Trophoblast cell (in vitro differentiated cells and primary cell): ENCODE results near the gene HSBP1.

Experiments used
- DNase-seq, 2 donors: peaks; one replicate each; pipeline ENCODE4 v3.0.0-alpha.2; 2016
- H2AFZ ChIP-seq: 2 replicates; pipeline ENCODE4 v1.6.1; 2013; ENCODE audit warnings: low read length, moderate library complexity, mild to moderate bottlenecking; ENCODE audit not compliant: insufficient read depth, poor library complexity
- H2AK5ac ChIP-seq: 2 replicates; pipeline ENCODE4 v1.6.1; 2013; ENCODE audit warnings: mild to moderate bottlenecking, low read length
- H2BK120ac ChIP-seq: 2 replicates; pipeline ENCODE4 v1.6.1; 2013; ENCODE audit warnings: low read length, mild to moderate bottlenecking, moderate library complexity; ENCODE audit not compliant: insufficient read depth, poor library complexity
- H2BK12ac ChIP-seq: 2 replicates; pipeline ENCODE4 v1.6.1; 2013; ENCODE audit warnings: mild to moderate bottlenecking, low read length, moderate library complexity
- H2BK5ac ChIP-seq: 2 replicates; pipeline ENCODE4 v1.6.1; 2013; ENCODE audit warnings: low read length, low read depth, moderate library complexity, mild to moderate bottlenecking; ENCODE audit not compliant: poor library complexity
- H3K14ac ChIP-seq: 2 replicates; pipeline ENCODE4 v1.6.1; 2013; ENCODE audit warnings: mild to moderate bottlenecking, low read length
- H3K18ac ChIP-seq: 2 replicates; pipeline ENCODE4 v1.6.1; 2013; ENCODE audit warnings: mild to moderate bottlenecking, low read length
- H3K23ac ChIP-seq: 2 replicates; pipeline ENCODE4 v1.6.1; 2013; ENCODE audit warnings: low read length
- H3K27ac ChIP-seq: 2 replicates; pipeline ENCODE4 v1.5.1; 2013; ENCODE audit warnings: low read depth, mild to moderate bottlenecking, inconsistent platforms, low read length, moderate library complexity
- H3K27me3 ChIP-seq: 2 replicates; pipeline ENCODE4 v1.6.1; 2013; ENCODE audit warnings: inconsistent platforms, mild to moderate bottlenecking, low read length, moderate library complexity; ENCODE audit not compliant: insufficient read depth
- H3K36me3 ChIP-seq, 2 experiments: 1 replicate in 1 of 2; 2 replicates in 1 of 2; pipeline ENCODE4 v1.6.1; 2013; ENCODE audit warnings: low read length in 2 of 2, mild to moderate bottlenecking in 2 of 2, moderate library complexity in 1 of 2; ENCODE audit not compliant: insufficient read depth in 2 of 2, control insufficient read depth in 1 of 2
- H3K4ac ChIP-seq: 2 replicates; pipeline ENCODE4 v1.6.1; 2013; ENCODE audit warnings: low read depth, mild to moderate bottlenecking, low read length, moderate library complexity
- H3K4me1 ChIP-seq, 2 experiments: 1 replicate in 1 of 2; 2 replicates in 1 of 2; pipeline ENCODE4 v1.6.1; 2013; ENCODE audit warnings: low read length in 2 of 2, mild to moderate bottlenecking in 2 of 2, moderate library complexity in 1 of 2; ENCODE audit not compliant: insufficient read depth in 2 of 2, control insufficient read depth in 1 of 2
- H3K4me2 ChIP-seq: 2 replicates; pipeline ENCODE4 v1.6.1; 2013; ENCODE audit warnings: inconsistent platforms, mild to moderate bottlenecking, low read length, moderate library complexity
- H3K4me3 ChIP-seq: 2 replicates; pipeline ENCODE4 v1.5.1; 2013; ENCODE audit warnings: mild to moderate bottlenecking, low read depth, low read length, inconsistent platforms
- H3K79me1 ChIP-seq: one replicate; pipeline ENCODE4 v1.6.1; 2013; ENCODE audit warnings: low read length
- H3K79me2 ChIP-seq: 2 replicates; pipeline ENCODE4 v1.6.1; 2013; ENCODE audit warnings: low read length, mild to moderate bottlenecking; ENCODE audit not compliant: control insufficient read depth, insufficient read depth, poor library complexity
- H3K9ac ChIP-seq: 2 replicates; pipeline ENCODE4 v1.6.1; 2013; ENCODE audit warnings: mild to moderate bottlenecking, low read length
- H3K9me3 ChIP-seq: 2 replicates; pipeline ENCODE4 v1.6.1; 2013; ENCODE audit warnings: low read depth, mild to moderate bottlenecking, control low read depth, inconsistent platforms, low read length; ENCODE audit not compliant: insufficient read depth
- H4K12ac ChIP-seq: 2 replicates; pipeline ENCODE4 v1.6.1; 2013; ENCODE audit warnings: low read depth, mild to moderate bottlenecking, low read length, moderate library complexity
- H4K8ac ChIP-seq: 2 replicates; pipeline ENCODE4 v1.6.1; 2013; ENCODE audit warnings: low read depth, mild to moderate bottlenecking, low read length, moderate library complexity
- H4K91ac ChIP-seq: one replicate; pipeline ENCODE4 v1.6.1; 2013; ENCODE audit warnings: low read depth, mild to moderate bottlenecking, low read length, moderate library complexity
- WGBS: extraction: QIAGEN DNeasy Blood & Tissue Kit; methylation state at CpG from one replicate; pipeline ENCODE4 v1.1.7; 2013; ENCODE audit warnings: missing lambda C conversion rate; ENCODE audit not compliant: insufficient read length, insufficient coverage; ENCODE audit errors: extremely low coverage; 5-methylcytosine and 5-hydroxymethylcytosine counted together

HSBP1 gene

GRCh38 chr16:83807327-83807709, 460 bp upstream of the HSBP1 start:
- H3K23ac ChIP-seq: no peak overlapping the region
- no peak overlapping the region for H2BK5ac ChIP-seq
- H3K79me2 ChIP-seq: peaks cover 13% of the 10 kb centered on the region
- peaks cover 0 to 1% of the 10 kb centered on the region in 2 experiments for H3K36me3 ChIP-seq
- H3K4me1 ChIP-seq: peaks cover 5 to 9% of the 10 kb centered on the region in 2 experiments
- no peak overlapping the region for H2AK5ac ChIP-seq
- H2BK120ac ChIP-seq: no peak overlapping the region
- no peak overlapping the region for H3K4ac ChIP-seq
- H2BK12ac ChIP-seq: no peak overlapping the region
- no peak overlapping the region for H3K27ac ChIP-seq
- no peak for DNase-seq
- peaks cover 5% of the 10 kb centered on the region for H3K79me1 ChIP-seq
- H3K4me3 ChIP-seq: no peak overlapping the region
- H3K9ac ChIP-seq: no peak overlapping the region
- WGBS: no CpG with 5 or more reads among the region's 8 CpGs
- no peaks in the 10 kb centered on the region for H3K9me3 ChIP-seq
- peak overlapping the region; percentile 48 for H3K4me2 ChIP-seq
- H3K27me3 ChIP-seq: no peaks in the 10 kb centered on the region
- peak overlapping the region; percentile 75 for H2AFZ ChIP-seq
- H4K12ac ChIP-seq: peak overlapping the region; percentile 50
- no peak overlapping the region for H3K18ac ChIP-seq
- no peak overlapping the region for H3K14ac ChIP-seq
- H4K8ac ChIP-seq: peak overlapping the region; percentile 79
- H4K91ac ChIP-seq: peak overlapping the region; percentile 47

DNA sequence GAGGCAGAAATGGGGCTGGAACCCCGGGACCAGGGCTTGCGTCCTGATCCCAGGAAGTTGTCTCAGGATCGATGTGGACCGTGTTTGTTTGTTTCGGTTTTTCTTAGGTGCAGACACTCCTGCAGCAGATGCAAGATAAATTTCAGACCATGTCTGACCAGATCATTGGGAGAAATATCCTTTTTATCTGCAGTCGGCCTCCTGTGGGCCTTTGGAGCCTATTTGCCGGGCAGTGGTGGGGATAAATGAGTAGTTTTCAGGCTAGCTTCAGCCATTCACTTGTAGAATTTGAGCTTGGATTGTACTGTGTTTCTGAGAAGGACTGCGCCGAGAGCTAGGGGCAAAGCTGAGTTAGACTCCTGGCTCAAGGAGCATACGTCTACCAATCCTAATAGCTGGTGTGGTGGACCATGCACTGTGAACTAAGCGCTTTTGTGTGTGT, 816 bp downstream of the HSBP1 start:
- peak overlapping the region; percentile 79 for H4K91ac ChIP-seq
- no peak overlapping the region for H3K27ac ChIP-seq
- H2BK12ac ChIP-seq: no peak overlapping the region
- no peak overlapping the region for H4K12ac ChIP-seq
- no peak overlapping the region for H2AK5ac ChIP-seq
- H4K8ac ChIP-seq: peak overlapping the region; percentile 94
- H3K4ac ChIP-seq: peak overlapping the region; percentile 68
- H3K79me2 ChIP-seq: peaks cover 13% of the 10 kb centered on the region
- no peak overlapping the region for H2BK120ac ChIP-seq
- H3K4me3 ChIP-seq: peak overlapping the region; percentile 92
- H3K79me1 ChIP-seq: peaks cover 5% of the 10 kb centered on the region
- no peak overlapping the region for H3K14ac ChIP-seq
- peak overlapping the region; percentile 56 for H2BK5ac ChIP-seq
- H3K18ac ChIP-seq: no peak overlapping the region
- no peaks in the 10 kb centered on the region for H3K27me3 ChIP-seq
- peak overlapping the region; percentile 91 for H3K4me2 ChIP-seq
- peak overlapping the region; percentile 92 for H2AFZ ChIP-seq
- WGBS: no CpG with 5 or more reads among the region's 11 CpGs
- no peaks in the 10 kb centered on the region for H3K9me3 ChIP-seq
- no peak for DNase-seq
- H3K36me3 ChIP-seq: peaks cover 1 to 6% of the 10 kb centered on the region in 2 experiments
- H3K9ac ChIP-seq: peak overlapping the region; percentile 92
- peaks cover 5 to 9% of the 10 kb centered on the region in 2 experiments for H3K4me1 ChIP-seq
- H3K23ac ChIP-seq: no peak overlapping the region

- peaks cover 1 to 6% of the 10 kb centered on the region in 2 experiments for H3K36me3 ChIP-seq
- H3K4ac ChIP-seq: peak overlapping the region; percentile 68
- no peak overlapping the region for H3K4me3 ChIP-seq
- peaks cover 5 to 9% of the 10 kb centered on the region in 2 experiments for H3K4me1 ChIP-seq
- H2BK5ac ChIP-seq: no peak overlapping the region
- H2BK12ac ChIP-seq: no peak overlapping the region
- H4K12ac ChIP-seq: no peak overlapping the region
- no peak overlapping the region for H2BK120ac ChIP-seq
- peaks cover 5% of the 10 kb centered on the region for H3K79me1 ChIP-seq
- WGBS: no CpG with 5 or more reads among the region's 13 CpGs
- no peak overlapping the region for H2AFZ ChIP-seq
- no peak overlapping the region for H2AK5ac ChIP-seq
- H3K27me3 ChIP-seq: no peaks in the 10 kb centered on the region
- no peak overlapping the region for H3K23ac ChIP-seq
- H3K4me2 ChIP-seq: peak overlapping the region; percentile 91
- H4K8ac ChIP-seq: no peak overlapping the region
- no peaks in the 10 kb centered on the region for H3K9me3 ChIP-seq
- H3K27ac ChIP-seq: no peak overlapping the region
- no peak overlapping the region for H3K9ac ChIP-seq
- H3K14ac ChIP-seq: no peak overlapping the region
- no peak overlapping the region for H3K18ac ChIP-seq
- DNase-seq: no peak
- no peak overlapping the region for H4K91ac ChIP-seq
- H3K79me2 ChIP-seq: peaks cover 13% of the 10 kb centered on the region
These were observed 1.3 kb downstream of the HSBP1 start for GRCh38 chr16:83809092-83809491.

DNA sequence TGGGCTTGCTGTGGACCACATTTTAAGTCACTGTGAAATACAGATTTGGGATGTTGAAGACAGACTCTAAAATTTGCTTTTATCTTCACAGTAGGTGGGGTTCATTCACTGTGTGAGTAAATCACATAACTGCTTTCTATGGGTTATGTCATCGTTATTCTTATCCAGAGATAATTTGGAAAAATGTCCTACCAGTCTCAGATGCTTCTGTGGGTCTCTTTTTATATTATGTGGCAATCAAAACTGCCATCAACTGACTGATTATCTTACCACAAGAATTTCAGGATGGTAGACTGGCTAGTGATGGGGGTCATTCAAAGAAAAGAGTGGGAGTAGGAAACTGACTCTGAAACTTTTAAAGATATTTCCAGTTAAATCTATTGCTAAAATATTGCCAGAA, 3.1 kb downstream of the HSBP1 start:
- Histone ChIP-seq H3K14ac (no peak overlapping the region), H3K27me3 (no peaks in the 10 kb centered on the region), H2BK120ac (no peak overlapping the region), H3K4me3 (no peak overlapping the region), H3K9me3 (peaks cover 2% of the 10 kb centered on the region), H4K8ac (no peak overlapping the region), H3K23ac (no peak overlapping the region), H4K12ac (no peak overlapping the region), H3K18ac (no peak overlapping the region), H3K4ac (no peak overlapping the region), H3K9ac (no peak overlapping the region), H3K4me1 (peaks cover 5 to 12% of the 10 kb centered on the region in 2 experiments), H3K4me2 (no peak overlapping the region), H2BK5ac (no peak overlapping the region), H2BK12ac (no peak overlapping the region), H3K27ac (no peak overlapping the region), H2AFZ (no peak overlapping the region), H4K91ac (no peak overlapping the region), H2AK5ac (no peak overlapping the region), H3K79me2 (peaks cover 13% of the 10 kb centered on the region), H3K79me1 (peaks cover 5% of the 10 kb centered on the region), H3K36me3 (peaks cover 1 to 6% of the 10 kb centered on the region in 2 experiments)
- WGBS: no CpG with 5 or more reads among the region's 1 CpG
- no peak for DNase-seq
